ENCODE measurements around the gene MAT2A. TPM values are rescaled to one million over a fixed set of nuclear protein-coding genes. Genes with fewer than 3 reads are reported as not detected.

Gene MAT2A
- total and polyA plus RNA-seq, 9 of the 15 experiments (the other 6 are each of a cell fraction or from before 2014, with no cell fraction given): 130 to 1,027 (median 240) TPM

GRCh38 chr2:85524336-85524908 is 14.5 kb upstream of the MAT2A start (continued):
- TF ChIP-seq YY1 (IDR thresholded peaks at IDR 0.05; ENCODE audit: borderline replicate concordance in 1 of 3, control insufficient read depth in 1 of 3, extremely low read depth in 1 of 3, insufficient read depth in 3 of 3, insufficient read length in 1 of 3, insufficient replicate concordance in 2 of 3, low read depth in 1 of 3, low read length in 2 of 3) (no peak), ZNF717 (CRISPR knock-in tag; IDR thresholded peaks at IDR 0.05) (no peak), BRF1 (IDR thresholded peaks at IDR 0.05; ENCODE audit: borderline replicate concordance, extremely low read depth, insufficient read length) (no peak), NR4A1 (CRISPR knock-in tag; IDR thresholded peaks at IDR 0.05) (no peak), NR4A1 (tag; IDR thresholded peaks at IDR 0.05) (peak; percentile 40; the same call in 1 of the 2 replicates), ARID3A (IDR thresholded peaks at IDR 0.05; ENCODE audit: borderline replicate concordance, low read depth, low read length) (no peak), SOX6 (IDR thresholded peaks at IDR 0.05) (no peak), ZNF165 (CRISPR knock-in tag; IDR thresholded peaks at IDR 0.05; ENCODE audit: borderline replicate concordance) (no peak), ZBTB43 (CRISPR knock-in tag; IDR thresholded peaks at IDR 0.05) (no peak), PHF20 (IDR thresholded peaks at IDR 0.05; ENCODE audit: partially characterized antibody) (no peak), HMGN3 (IDR thresholded peaks at IDR 0.05; ENCODE audit: borderline replicate concordance, extremely low read depth, insufficient read length, low read depth, low read length) (peak; percentile 27), PHF21A (IDR thresholded peaks at IDR 0.05; ENCODE audit: borderline replicate concordance, low read depth) (no peak), MGA (IDR thresholded peaks at IDR 0.05) (0 out of 2 replicates have a peak, but pooled peaks have one; percentile 54)

All from K562 (cell line).